Measurements from ENCODE around the gene ARHGEF16.
A peak's percentile ranks its signal among the peaks of the same experiment; 100 is the strongest.

Gene ARHGEF16

DNA sequence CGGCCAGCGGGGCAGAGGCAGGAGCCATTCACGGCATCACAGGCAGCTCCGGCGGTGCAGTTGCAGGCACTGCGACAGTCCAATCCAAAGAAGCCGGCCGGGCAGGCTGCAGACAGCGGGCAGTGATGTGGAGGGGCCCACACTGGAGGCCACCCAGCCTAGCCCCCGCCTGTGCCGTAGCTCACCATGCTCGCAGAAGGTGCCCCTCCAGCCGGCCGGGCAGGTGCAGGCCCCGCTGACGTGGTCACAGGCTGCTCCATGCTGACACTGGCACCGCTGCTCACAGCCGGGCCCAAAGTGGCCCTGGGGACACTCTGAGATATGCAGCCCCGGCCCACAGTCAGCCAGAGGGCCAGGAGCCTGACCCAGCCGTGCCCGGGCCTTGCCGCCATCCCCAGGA lies 45.1 kb downstream of the ARHGEF16 start (continued):
- TF ChIP-seq, protein P1, sequence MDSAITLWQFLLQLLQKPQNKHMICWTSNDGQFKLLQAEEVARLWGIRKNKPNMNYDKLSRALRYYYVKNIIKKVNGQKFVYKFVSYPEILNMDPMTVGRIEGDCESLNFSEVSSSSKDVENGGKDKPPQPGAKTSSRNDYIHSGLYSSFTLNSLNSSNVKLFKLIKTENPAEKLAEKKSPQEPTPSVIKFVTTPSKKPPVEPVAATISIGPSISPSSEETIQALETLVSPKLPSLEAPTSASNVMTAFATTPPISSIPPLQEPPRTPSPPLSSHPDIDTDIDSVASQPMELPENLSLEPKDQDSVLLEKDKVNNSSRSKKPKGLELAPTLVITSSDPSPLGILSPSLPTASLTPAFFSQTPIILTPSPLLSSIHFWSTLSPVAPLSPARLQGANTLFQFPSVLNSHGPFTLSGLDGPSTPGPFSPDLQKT (IDR thresholded peaks at IDR 0.05; ENCODE audit: borderline replicate concordance, low read depth, low read length): no peak
- TF ChIP-seq GLIS1 (tag by site-specific recombination; IDR thresholded peaks at IDR 0.05): no peak
- TF ChIP-seq ZNF391 (tag by site-specific recombination; IDR thresholded peaks at IDR 0.05; ENCODE audit: borderline replicate concordance, low read depth): no peak
- TF ChIP-seq GLI2 (tag by site-specific recombination; IDR thresholded peaks at IDR 0.05; ENCODE audit: borderline replicate concordance, low read depth): no peak
- no peak for TF ChIP-seq ZXDB (tag by site-specific recombination; IDR thresholded peaks at IDR 0.05)
- TF ChIP-seq, protein P2, sequence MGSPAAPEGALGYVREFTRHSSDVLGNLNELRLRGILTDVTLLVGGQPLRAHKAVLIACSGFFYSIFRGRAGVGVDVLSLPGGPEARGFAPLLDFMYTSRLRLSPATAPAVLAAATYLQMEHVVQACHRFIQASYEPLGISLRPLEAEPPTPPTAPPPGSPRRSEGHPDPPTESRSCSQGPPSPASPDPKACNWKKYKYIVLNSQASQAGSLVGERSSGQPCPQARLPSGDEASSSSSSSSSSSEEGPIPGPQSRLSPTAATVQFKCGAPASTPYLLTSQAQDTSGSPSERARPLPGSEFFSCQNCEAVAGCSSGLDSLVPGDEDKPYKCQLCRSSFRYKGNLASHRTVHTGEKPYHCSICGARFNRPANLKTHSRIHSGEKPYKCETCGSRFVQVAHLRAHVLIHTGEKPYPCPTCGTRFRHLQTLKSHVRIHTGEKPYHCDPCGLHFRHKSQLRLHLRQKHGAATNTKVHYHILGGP (tag by site-specific recombination; IDR thresholded peaks at IDR 0.05): no peak
- no peak for TF ChIP-seq ZNF175 (tag by site-specific recombination; IDR thresholded peaks at IDR 0.05)
- TF ChIP-seq, protein P3, sequence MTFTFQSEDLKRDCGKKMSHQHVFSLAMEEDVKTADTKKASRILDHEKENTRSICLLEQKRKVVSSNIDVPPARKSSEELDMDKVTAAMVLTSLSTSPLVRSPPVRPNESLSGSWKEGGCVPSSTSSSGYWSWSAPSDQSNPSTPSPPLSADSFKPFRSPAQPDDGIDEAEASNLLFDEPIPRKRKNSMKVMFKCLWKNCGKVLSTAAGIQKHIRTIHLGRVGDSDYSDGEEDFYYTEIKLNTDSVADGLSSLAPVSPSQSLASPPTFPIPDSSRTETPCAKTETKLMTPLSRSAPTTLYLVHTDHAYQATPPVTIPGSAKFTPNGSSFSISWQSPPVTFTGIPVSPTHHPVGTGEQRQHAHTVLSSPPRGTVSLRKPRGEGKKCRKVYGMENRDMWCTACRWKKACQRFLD (tag by site-specific recombination; IDR thresholded peaks at IDR 0.05): no peak
- TF ChIP-seq, protein P4, sequence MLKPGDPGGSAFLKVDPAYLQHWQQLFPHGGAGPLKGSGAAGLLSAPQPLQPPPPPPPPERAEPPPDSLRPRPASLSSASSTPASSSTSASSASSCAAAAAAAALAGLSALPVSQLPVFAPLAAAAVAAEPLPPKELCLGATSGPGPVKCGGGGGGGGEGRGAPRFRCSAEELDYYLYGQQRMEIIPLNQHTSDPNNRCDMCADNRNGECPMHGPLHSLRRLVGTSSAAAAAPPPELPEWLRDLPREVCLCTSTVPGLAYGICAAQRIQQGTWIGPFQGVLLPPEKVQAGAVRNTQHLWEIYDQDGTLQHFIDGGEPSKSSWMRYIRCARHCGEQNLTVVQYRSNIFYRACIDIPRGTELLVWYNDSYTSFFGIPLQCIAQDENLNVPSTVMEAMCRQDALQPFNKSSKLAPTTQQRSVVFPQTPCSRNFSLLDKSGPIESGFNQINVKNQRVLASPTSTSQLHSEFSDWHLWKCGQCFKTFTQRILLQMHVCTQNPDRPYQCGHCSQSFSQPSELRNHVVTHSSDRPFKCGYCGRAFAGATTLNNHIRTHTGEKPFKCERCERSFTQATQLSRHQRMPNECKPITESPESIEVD (tag by site-specific recombination; IDR thresholded peaks at IDR 0.05): no peak

DNA sequence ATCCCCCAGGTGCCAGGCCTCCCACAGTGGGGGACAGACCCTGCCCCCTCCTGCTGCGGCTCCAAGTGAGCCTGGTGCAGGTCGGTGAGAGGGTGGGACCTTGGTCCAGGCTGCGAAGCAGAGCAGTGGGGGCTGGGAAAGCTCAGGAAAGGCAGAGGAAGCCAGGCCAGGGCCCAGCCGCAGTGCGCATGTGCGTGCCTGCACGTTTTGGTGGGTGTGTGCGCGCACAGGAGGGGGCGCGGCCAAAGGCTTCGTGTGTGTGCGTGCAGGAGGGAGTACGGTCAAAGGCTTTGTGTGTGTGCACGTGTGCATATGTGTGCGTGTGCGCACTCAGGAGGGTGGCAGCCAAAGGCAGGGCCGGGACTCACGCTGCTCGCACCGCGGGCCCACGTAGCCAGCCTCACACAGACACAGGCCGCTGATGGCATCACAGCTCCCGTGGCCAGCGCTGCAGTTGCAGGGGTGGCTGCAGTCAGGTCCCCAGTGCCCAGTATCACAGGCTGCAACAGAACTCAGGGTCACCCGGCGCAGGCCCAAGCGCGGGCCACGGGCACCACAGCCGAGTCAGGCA lies 45.9 kb downstream of the ARHGEF16 start:
- CTCF ChIA-PET: no interaction called here
- H3K36me3 ChIP-seq (ENCODE audit: control insufficient read depth in 2 of 2, insufficient read depth in 1 of 2, low read length in 2 of 2): no peaks in the 10 kb centered on the region

DNA sequence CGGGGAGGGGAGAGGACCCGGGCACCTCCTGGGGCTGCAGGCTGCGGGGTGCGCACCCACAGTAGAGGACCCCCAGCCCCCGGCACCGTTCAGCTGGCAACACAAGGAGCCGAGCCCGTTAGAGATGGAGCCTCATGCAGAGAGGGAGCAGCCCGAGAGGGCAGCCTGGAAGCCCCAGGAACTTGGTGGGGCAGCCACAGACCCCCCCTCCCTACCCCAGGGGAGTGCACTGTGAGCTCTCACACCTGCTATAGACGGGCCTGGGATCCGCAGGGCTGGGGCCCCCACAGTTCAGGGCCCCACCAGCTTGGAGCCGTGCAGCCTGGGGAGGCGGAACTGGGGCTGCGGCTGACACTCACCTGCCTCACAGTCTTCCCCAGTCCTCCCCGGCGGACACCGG lies 47.0 kb downstream of the ARHGEF16 start:
- POLR2A ChIA-PET: no interaction called here
- H3K4me1 ChIP-seq (ENCODE audit: control insufficient read depth, insufficient read depth, low read length): no peaks in the 10 kb centered on the region
- H3K27ac ChIP-seq (ENCODE audit: extremely low read depth, low read depth, low read length): no peak overlapping the region
- H3K36me3 ChIP-seq (ENCODE audit: control insufficient read depth in 2 of 2, insufficient read depth in 1 of 2, low read length in 2 of 2): no peaks in the 10 kb centered on the region
- no peak overlapping the region for H3K4me3 ChIP-seq (ENCODE audit: low read depth, low read length)
- CTCF ChIA-PET: interaction anchor here (1.2 kb wide), 1 partner anchor 11 kb away, joined by 4 read pairs; no protein-coding TSS in a partner anchor
- TF ChIP-seq ZNF214 (tag by site-specific recombination; IDR thresholded peaks at IDR 0.05; ENCODE audit: borderline replicate concordance) (no peak), GLIS2 (tag by site-specific recombination; IDR thresholded peaks at IDR 0.05) (peak; percentile 55), ZNF48 (tag by site-specific recombination; IDR thresholded peaks at IDR 0.05) (no peak), HOXA7 (CRISPR knock-in tag; IDR thresholded peaks at IDR 0.05; ENCODE audit: borderline replicate concordance) (no peak), GLIS1 (tag by site-specific recombination; IDR thresholded peaks at IDR 0.05) (peak; percentile 68), ZNF211 (tag by site-specific recombination; IDR thresholded peaks at IDR 0.05; ENCODE audit: low read depth) (no peak)
- TF ChIP-seq, protein P5, sequence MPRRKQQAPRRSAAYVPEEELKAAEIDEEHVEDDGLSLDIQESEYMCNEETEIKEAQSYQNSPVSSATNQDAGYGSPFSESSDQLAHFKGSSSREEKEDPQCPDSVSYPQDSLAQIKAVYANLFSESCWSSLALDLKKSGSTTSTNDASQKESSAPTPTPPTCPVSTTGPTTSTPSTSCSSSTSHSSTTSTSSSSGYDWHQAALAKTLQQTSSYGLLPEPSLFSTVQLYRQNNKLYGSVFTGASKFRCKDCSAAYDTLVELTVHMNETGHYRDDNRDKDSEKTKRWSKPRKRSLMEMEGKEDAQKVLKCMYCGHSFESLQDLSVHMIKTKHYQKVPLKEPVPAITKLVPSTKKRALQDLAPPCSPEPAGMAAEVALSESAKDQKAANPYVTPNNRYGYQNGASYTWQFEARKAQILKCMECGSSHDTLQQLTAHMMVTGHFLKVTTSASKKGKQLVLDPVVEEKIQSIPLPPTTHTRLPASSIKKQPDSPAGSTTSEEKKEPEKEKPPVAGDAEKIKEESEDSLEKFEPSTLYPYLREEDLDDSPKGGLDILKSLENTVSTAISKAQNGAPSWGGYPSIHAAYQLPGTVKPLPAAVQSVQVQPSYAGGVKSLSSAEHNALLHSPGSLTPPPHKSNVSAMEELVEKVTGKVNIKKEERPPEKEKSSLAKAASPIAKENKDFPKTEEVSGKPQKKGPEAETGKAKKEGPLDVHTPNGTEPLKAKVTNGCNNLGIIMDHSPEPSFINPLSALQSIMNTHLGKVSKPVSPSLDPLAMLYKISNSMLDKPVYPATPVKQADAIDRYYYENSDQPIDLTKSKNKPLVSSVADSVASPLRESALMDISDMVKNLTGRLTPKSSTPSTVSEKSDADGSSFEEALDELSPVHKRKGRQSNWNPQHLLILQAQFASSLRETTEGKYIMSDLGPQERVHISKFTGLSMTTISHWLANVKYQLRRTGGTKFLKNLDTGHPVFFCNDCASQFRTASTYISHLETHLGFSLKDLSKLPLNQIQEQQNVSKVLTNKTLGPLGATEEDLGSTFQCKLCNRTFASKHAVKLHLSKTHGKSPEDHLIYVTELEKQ (tag by site-specific recombination; IDR thresholded peaks at IDR 0.05; ENCODE audit: borderline replicate concordance): no peak
- no peaks in the 10 kb centered on the region for H3K9me3 ChIP-seq (ENCODE audit: control insufficient read depth, insufficient read depth, low read depth, low read length)

More for the DNA sequence above, 45.9 kb downstream of the ARHGEF16 start:
- Histone ChIP-seq H3K27ac (ENCODE audit: extremely low read depth, low read depth, low read length) (no peak overlapping the region), H3K4me1 (ENCODE audit: control insufficient read depth, insufficient read depth, low read length) (no peaks in the 10 kb centered on the region), H3K4me3 (ENCODE audit: low read depth, low read length) (no peak overlapping the region), H3K9me3 (ENCODE audit: control insufficient read depth, insufficient read depth, low read depth, low read length) (no peaks in the 10 kb centered on the region)
- POLR2A ChIA-PET: no interaction called here
- TF ChIP-seq ZFP37 (tag by site-specific recombination; IDR thresholded peaks at IDR 0.05) (no peak), ZFP3 (tag by site-specific recombination; IDR thresholded peaks at IDR 0.05; ENCODE audit: low read depth) (no peak), KLF9 (tag by site-specific recombination; IDR thresholded peaks at IDR 0.05; ENCODE audit: low read depth) (no peak), KLF1 (tag by site-specific recombination; IDR thresholded peaks at IDR 0.05) (no peak), GLIS2 (tag by site-specific recombination; IDR thresholded peaks at IDR 0.05) (0 out of 2 replicates have a peak, but pooled peaks have one; percentile 20)
